ENCODE data around the gene ZNF681. TPM values are rescaled to one million over a fixed set of nuclear protein-coding genes. Genes with fewer than 3 reads are reported as not detected.

ZNF681 gene
- total and polyA plus RNA-seq, 12 donors = 0.29 to 0.89 (median 0.56) TPM

DNA sequence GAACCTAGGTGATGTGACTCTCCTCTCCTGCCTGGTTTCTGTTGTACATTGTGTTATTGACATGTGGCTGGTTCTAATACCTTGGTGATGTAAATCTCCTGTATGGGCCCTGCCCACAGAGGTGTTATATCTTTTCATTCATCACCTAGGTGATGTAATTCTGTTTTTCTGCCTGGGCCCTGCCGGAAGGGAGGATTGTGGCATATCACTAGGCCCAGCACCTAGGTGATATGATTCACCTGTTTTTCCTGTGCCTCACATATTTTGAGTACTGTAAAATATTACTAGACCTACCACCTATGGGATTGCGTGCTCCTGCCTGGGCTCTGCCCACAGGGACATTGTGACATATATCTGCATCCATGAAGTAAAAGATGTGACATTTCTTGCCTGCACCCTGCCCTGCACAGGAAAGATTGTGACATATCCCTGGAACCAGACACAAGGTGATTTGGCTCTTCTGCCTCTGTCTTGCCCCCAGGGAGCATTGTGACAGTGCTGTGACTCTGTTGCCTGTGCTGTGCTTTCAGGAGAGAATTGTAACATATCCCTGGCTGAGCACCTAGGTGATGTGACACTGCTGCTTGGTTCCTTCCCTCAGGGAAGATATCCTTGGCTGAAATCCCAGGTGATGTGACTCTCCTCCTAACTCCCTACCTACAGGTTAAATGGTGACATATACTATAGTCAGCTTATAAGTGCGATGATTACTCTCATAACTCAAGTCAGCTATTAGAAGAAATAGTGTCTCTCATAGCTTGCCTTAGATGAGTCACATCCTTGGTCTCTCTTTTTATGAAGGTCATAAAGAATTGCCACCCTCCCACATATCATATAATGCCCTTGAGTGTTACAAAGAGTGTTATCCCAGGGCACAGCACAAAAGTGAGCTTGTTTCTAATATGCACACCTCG lies 13.3 kb upstream of the ZNF681 start:
- ATAC-seq = no peak
- no peaks in the 10 kb centered on the region for H3K27me3 ChIP-seq
- peaks cover 0 to 5% (median 0%) of the 10 kb centered on the region in 9 donors for H3K36me3 ChIP-seq
- TF ChIP-seq, protein P1, sequence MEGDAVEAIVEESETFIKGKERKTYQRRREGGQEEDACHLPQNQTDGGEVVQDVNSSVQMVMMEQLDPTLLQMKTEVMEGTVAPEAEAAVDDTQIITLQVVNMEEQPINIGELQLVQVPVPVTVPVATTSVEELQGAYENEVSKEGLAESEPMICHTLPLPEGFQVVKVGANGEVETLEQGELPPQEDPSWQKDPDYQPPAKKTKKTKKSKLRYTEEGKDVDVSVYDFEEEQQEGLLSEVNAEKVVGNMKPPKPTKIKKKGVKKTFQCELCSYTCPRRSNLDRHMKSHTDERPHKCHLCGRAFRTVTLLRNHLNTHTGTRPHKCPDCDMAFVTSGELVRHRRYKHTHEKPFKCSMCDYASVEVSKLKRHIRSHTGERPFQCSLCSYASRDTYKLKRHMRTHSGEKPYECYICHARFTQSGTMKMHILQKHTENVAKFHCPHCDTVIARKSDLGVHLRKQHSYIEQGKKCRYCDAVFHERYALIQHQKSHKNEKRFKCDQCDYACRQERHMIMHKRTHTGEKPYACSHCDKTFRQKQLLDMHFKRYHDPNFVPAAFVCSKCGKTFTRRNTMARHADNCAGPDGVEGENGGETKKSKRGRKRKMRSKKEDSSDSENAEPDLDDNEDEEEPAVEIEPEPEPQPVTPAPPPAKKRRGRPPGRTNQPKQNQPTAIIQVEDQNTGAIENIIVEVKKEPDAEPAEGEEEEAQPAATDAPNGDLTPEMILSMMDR (IDR thresholded peaks at IDR 0.05) = no peak
- H3K9me3 ChIP-seq = no peaks in the 10 kb centered on the region
- 94 to 99% methylated on average over 4 of the region's 4 CpGs for WGBS, 2 donors
- intact Hi-C loops (cut with DNase I) = no loop called here
- no peak overlapping the region for H3K27ac ChIP-seq
- H3K4me1 ChIP-seq = no peaks in the 10 kb centered on the region
- no peak overlapping the region for H3K4me3 ChIP-seq
- DNase-seq = no peak

- intact Hi-C loops (cut with DNase I) = no loop called here
Measured at GRCh38 chr19:23771316-23771715, 12.6 kb upstream of the ZNF681 start.

DNA sequence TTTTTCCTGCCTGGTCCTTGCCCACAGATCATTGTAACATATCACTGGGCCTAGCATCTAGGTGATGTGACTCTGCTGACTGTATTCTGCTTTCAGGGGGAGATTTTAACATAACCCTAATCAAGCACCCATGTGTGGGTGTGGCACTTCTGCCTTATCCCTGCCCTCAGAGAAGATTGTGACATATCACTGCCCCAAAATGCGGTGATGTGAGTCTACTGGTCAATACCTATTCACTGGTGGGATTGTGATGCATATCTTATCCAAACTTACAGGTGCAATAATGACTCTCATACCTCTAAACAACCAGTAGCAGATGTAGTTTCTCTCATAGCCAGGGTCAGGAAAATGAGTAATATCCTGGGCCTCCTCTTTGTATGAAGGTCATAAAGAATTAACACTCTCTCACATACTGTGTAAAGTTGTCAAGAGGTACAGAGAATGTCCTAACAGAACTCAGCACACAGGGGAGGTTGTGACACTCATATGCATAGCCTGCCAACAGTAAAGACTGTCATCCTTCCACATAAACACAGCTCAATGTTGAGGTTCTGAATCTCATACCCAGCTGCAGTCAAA lies 12.1 kb upstream of the ZNF681 start:
- no peak for DNase-seq
- WGBS, 2 donors = 94 to 96% methylated on average over 1 of the region's 1 CpG
- H3K36me3 ChIP-seq = peaks cover 0 to 6% (median 0%) of the 10 kb centered on the region in 9 donors

More at GRCh38 chr19:23771316-23771715, 12.6 kb upstream of the ZNF681 start:
- WGBS, 2 donors = 70 to 97% methylated on average over 2 of the region's 2 CpGs
- TF ChIP-seq, protein P1 (IDR thresholded peaks at IDR 0.05) = no peak
- Histone ChIP-seq H3K27ac (no peak overlapping the region), H3K4me3 (no peak overlapping the region), H3K27me3 (no peaks in the 10 kb centered on the region), H3K9me3 (no peaks in the 10 kb centered on the region), H3K4me1 (no peaks in the 10 kb centered on the region), H3K36me3 (peaks cover 0 to 6% (median 0%) of the 10 kb centered on the region in 9 donors)
- ATAC-seq (no peak), DNase-seq (no peak)

More for the DNA sequence above, 12.1 kb upstream of the ZNF681 start:
- no peak overlapping the region for H3K27ac ChIP-seq
- no peaks in the 10 kb centered on the region for H3K9me3 ChIP-seq
- H3K4me1 ChIP-seq = no peaks in the 10 kb centered on the region
- intact Hi-C loops (cut with DNase I) = no loop called here
- TF ChIP-seq, protein P1 (IDR thresholded peaks at IDR 0.05) = no peak
- H3K4me3 ChIP-seq = no peak overlapping the region
- no peaks in the 10 kb centered on the region for H3K27me3 ChIP-seq
- no peak for ATAC-seq

All from heart right ventricle (tissue), 16 donors.